ENCODE data around the gene CRTC1.

The CRTC1 gene

DNA sequence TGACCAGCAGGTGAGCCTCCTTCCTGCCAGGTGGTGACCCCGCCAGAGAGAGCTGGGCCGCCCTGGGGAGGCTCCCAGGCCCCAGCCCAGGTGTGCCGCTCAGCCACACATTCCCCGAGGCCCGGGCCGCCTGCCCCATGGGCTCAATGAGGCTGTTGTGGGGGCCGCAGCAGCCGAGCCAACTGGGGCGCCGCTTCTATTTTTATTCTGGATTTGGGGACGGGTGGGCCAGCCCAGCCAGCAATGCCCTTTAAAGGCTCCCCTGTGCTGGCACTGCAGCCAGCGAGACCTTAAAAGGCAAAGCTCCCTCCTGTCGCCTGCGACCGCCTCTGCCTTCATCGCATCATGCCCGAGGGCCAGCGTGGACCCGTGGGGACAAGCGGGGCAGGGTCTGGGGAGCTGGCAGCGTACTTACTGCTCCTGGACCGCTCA, 17.7 kb upstream of the CRTC1 start:
- Histone ChIP-seq H3K4me1 (ENCODE audit: control insufficient read depth in 1 of 2, insufficient read depth in 2 of 2, low read length in 2 of 2) (peaks cover 0 to 23% of the 10 kb centered on the region in 2 donors), H3K36me3 (ENCODE audit: control insufficient read depth in 1 of 2, insufficient read depth in 2 of 2, low read length in 2 of 2) (peaks cover 5 to 42% of the 10 kb centered on the region in 2 donors), H3K4me3 (ENCODE audit: low read depth in 1 of 2, low read length in 2 of 2) (peak overlapping the region in 1 of 2 donors; percentile 1), H3K27me3 (ENCODE audit: low read depth, low read length) (no peaks in the 10 kb centered on the region), H3K9me3 (ENCODE audit: control insufficient read depth in 1 of 2, low read length in 2 of 2) (no peaks in the 10 kb centered on the region), H3K27ac (ENCODE audit: low read length) (no peak overlapping the region)

DNA sequence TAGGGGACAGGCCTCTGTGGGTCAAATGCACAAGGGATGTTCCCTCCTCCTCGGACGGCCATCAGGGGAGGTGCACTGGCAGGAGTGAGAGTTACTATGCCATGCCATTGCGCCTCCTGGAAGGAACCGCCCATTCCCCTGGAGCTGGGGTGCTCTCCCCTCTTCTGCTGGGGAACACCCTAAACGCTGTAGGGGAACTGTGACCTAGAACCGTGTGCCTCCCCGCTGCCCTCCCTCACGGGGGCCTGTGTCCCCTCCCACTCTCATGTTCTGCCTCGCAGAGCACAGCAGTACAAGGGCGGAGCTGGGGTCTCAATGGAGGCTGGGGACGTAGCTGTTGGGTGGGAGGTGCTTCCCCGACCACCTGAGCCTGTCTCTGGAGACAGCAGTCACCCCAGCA, 17.2 kb upstream of the CRTC1 start:
- Histone ChIP-seq H3K9me3 (ENCODE audit: control insufficient read depth in 1 of 2, low read length in 2 of 2) (no peaks in the 10 kb centered on the region), H3K4me1 (ENCODE audit: control insufficient read depth in 1 of 2, insufficient read depth in 2 of 2, low read length in 2 of 2) (peaks cover 0 to 23% of the 10 kb centered on the region in 2 donors), H3K27me3 (ENCODE audit: low read depth, low read length) (no peaks in the 10 kb centered on the region), H3K36me3 (ENCODE audit: control insufficient read depth in 1 of 2, insufficient read depth in 2 of 2, low read length in 2 of 2) (peaks cover 5 to 42% of the 10 kb centered on the region in 2 donors), H3K27ac (ENCODE audit: low read length) (no peak overlapping the region), H3K4me3 (ENCODE audit: low read depth in 1 of 2, low read length in 2 of 2) (no peak overlapping the region)

DNA sequence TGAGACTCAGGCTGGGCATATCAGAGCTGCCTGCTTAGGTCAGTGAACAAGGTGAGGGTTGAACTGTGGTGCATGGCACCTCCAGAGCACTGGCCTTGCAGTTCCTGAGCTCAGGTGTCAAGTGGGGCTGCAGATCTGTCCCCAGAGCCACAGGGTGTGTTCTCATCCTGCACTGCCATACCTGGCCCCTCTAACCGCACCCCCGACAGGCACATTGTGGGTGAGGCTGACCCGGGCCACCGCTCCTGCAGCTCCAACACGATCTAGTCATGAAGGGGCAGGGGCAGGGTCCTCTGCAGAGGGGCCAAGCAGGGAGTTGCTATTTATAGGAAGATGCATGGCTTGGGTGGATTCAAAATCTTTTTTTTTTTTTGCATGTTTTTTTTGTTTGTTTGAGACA, 16.7 kb upstream of the CRTC1 start:
- H3K27ac ChIP-seq (ENCODE audit: low read length) = no peak overlapping the region

DNA sequence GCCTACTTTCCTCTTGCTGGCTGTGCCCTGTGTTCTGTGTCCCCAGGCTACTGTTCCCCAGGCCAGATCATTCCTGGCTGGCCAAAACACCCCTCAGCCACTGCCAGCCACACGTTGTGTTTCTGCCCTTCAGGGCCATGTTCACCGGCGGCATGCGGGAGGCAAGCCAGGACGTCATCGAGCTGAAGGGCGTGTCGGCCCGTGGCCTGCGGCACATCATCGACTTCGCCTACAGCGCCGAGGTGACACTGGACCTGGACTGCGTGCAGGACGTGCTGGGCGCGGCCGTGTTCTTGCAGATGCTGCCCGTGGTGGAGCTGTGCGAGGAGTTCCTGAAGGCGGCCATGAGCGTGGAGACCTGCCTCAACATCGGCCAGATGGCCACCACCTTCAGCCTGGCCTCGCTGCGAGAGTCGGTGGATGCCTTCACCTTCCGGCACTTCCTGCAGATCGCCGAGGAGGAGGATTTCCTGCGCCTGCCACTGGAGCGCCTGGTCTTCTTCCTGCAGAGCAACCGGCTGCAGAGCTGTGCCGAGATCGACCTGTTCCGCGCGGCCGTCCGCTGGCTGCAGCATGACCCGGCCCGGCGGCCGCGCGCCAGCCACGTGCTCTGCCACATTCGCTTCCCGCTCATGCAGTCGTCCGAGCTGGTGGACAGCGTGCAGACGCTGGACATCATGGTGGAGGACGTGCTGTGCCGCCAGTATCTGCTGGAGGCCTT, 15.8 kb upstream of the CRTC1 start:
- Histone ChIP-seq H3K36me3 (ENCODE audit: control insufficient read depth in 1 of 2, insufficient read depth in 2 of 2, low read length in 2 of 2) (peaks cover 5 to 39% of the 10 kb centered on the region in 2 donors), H3K4me1 (ENCODE audit: control insufficient read depth in 1 of 2, insufficient read depth in 2 of 2, low read length in 2 of 2) (peaks cover 0 to 34% of the 10 kb centered on the region in 2 donors)

More for the DNA sequence above, 16.7 kb upstream of the CRTC1 start:
- Histone ChIP-seq H3K27me3 (ENCODE audit: low read depth, low read length) (no peaks in the 10 kb centered on the region), H3K4me3 (ENCODE audit: low read depth in 1 of 2, low read length in 2 of 2) (no peak overlapping the region), H3K9me3 (ENCODE audit: control insufficient read depth in 1 of 2, low read length in 2 of 2) (no peaks in the 10 kb centered on the region), H3K4me1 (ENCODE audit: control insufficient read depth in 1 of 2, insufficient read depth in 2 of 2, low read length in 2 of 2) (peaks cover 0 to 25% of the 10 kb centered on the region in 2 donors), H3K36me3 (ENCODE audit: control insufficient read depth in 1 of 2, insufficient read depth in 2 of 2, low read length in 2 of 2) (peaks cover 5 to 42% of the 10 kb centered on the region in 2 donors)

DNA sequence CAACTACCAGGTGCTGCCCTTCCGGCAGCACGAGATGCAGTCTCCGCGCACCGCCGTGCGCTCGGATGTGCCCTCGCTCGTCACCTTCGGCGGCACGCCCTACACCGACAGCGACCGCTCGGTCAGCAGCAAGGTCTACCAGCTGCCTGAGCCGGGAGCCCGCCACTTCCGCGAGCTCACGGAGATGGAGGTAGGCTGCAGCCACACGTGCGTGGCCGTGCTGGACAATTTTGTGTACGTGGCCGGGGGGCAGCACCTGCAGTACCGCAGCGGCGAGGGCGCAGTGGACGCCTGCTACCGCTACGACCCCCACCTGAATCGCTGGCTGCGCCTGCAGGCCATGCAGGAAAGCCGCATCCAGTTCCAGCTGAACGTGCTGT, 15.2 kb upstream of the CRTC1 start:
- peaks cover 5 to 39% of the 10 kb centered on the region in 2 donors for H3K36me3 ChIP-seq (ENCODE audit: control insufficient read depth in 1 of 2, insufficient read depth in 2 of 2, low read length in 2 of 2)
- H3K27ac ChIP-seq (ENCODE audit: low read length) = no peak overlapping the region
- H3K27me3 ChIP-seq (ENCODE audit: low read depth, low read length) = no peaks in the 10 kb centered on the region
- H3K4me3 ChIP-seq (ENCODE audit: low read depth in 1 of 2, low read length in 2 of 2) = no peak overlapping the region
- no peaks in the 10 kb centered on the region for H3K9me3 ChIP-seq (ENCODE audit: control insufficient read depth in 1 of 2, low read length in 2 of 2)
- H3K4me1 ChIP-seq (ENCODE audit: control insufficient read depth in 1 of 2, insufficient read depth in 2 of 2, low read length in 2 of 2) = peaks cover 0 to 30% of the 10 kb centered on the region in 2 donors

More for the DNA sequence above, 15.8 kb upstream of the CRTC1 start:
- H3K27me3 ChIP-seq (ENCODE audit: low read depth, low read length) = no peaks in the 10 kb centered on the region
- no peak overlapping the region for H3K27ac ChIP-seq (ENCODE audit: low read length)
- no peak overlapping the region for H3K4me3 ChIP-seq (ENCODE audit: low read depth in 1 of 2, low read length in 2 of 2)
- no peaks in the 10 kb centered on the region for H3K9me3 ChIP-seq (ENCODE audit: control insufficient read depth in 1 of 2, low read length in 2 of 2)

DNA sequence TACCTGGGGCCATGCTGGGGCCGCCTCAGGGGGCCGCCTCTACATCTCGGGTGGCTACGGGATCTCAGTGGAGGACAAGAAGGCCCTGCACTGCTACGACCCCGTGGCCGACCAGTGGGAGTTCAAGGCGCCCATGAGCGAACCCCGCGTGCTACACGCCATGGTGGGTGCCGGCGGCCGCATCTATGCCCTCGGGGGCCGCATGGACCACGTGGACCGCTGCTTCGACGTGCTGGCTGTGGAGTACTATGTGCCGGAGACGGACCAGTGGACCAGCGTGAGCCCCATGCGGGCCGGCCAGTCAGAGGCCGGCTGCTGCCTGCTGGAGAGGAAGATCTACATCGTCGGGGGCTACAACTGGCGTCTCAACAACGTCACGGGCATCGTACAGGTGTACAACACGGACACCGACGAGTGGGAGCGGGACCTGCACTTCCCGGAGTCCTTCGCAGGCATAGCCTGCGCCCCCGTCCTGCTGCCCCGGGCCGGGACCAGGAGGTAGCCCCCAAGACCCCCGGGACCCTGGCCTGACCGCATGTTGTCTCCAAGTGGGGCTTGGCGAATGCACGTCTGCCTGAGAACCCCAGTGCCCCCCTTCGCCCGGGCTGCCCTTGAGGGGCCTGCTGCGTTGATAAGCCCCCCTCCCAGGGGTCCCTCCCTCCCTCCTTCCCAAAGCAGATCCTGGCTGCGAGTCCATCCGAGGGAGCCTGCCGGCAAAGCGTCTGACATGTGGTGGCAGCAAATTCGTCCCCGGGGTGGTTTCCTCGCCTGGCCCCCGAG, 14.5 kb upstream of the CRTC1 start:
- Histone ChIP-seq H3K4me3 (ENCODE audit: low read depth in 1 of 2, low read length in 2 of 2) (no peak overlapping the region), H3K9me3 (ENCODE audit: control insufficient read depth in 1 of 2, low read length in 2 of 2) (no peaks in the 10 kb centered on the region), H3K27me3 (ENCODE audit: low read depth, low read length) (no peaks in the 10 kb centered on the region), H3K36me3 (ENCODE audit: control insufficient read depth in 1 of 2, insufficient read depth in 2 of 2, low read length in 2 of 2) (peaks cover 5 to 39% of the 10 kb centered on the region in 2 donors), H3K27ac (ENCODE audit: low read length) (no peak overlapping the region), H3K4me1 (ENCODE audit: control insufficient read depth in 1 of 2, insufficient read depth in 2 of 2, low read length in 2 of 2) (peaks cover 0 to 26% of the 10 kb centered on the region in 2 donors)

DNA sequence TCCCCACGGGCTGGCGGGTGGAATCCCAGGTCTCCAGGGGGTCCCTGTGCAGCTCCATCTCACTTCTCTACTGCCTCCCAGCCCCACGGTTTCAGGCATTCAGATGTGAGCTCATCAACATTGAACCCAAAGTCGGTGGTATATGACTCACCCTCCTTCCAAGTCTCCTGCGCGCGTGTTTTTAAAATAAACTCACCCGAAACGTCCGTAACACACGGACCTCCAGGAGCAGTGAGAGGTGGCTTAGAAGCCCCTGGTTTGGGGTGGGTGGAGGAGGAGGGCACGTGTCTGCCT, 14.0 kb upstream of the CRTC1 start:
- peaks cover 5 to 36% of the 10 kb centered on the region in 2 donors for H3K36me3 ChIP-seq (ENCODE audit: control insufficient read depth in 1 of 2, insufficient read depth in 2 of 2, low read length in 2 of 2)
- H3K4me1 ChIP-seq (ENCODE audit: control insufficient read depth in 1 of 2, insufficient read depth in 2 of 2, low read length in 2 of 2) = peaks cover 0 to 22% of the 10 kb centered on the region in 2 donors
- H3K27ac ChIP-seq (ENCODE audit: low read length) = no peak overlapping the region

DNA sequence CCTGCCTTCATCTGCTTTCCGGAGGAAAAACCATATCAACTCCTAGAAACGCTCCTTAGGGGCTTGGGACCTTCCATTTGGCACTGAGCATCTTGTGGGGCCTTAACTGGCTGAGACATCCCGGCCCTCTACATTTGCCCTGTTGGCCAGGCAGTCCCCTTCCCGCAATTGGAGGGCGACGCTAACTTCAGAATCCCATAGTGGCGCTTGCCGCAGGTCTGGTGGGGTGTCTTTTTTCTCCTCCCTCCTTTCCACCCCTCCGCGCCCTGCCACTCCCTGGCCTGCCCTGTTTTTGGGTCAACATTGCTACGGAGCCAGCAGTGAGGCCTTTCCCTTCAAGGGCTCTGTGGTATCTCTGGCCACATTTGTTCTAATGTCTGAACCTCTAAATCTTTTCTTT, 13.6 kb upstream of the CRTC1 start:
- H3K36me3 ChIP-seq (ENCODE audit: control insufficient read depth in 1 of 2, insufficient read depth in 2 of 2, low read length in 2 of 2) = peaks cover 5 to 36% of the 10 kb centered on the region in 2 donors
- no peak overlapping the region for H3K4me3 ChIP-seq (ENCODE audit: low read depth in 1 of 2, low read length in 2 of 2)
- H3K4me1 ChIP-seq (ENCODE audit: control insufficient read depth in 1 of 2, insufficient read depth in 2 of 2, low read length in 2 of 2) = peaks cover 0 to 22% of the 10 kb centered on the region in 2 donors
- no peaks in the 10 kb centered on the region for H3K9me3 ChIP-seq (ENCODE audit: control insufficient read depth in 1 of 2, low read length in 2 of 2)
- no peak overlapping the region for H3K27ac ChIP-seq (ENCODE audit: low read length)
- no peaks in the 10 kb centered on the region for H3K27me3 ChIP-seq (ENCODE audit: low read depth, low read length)

More for the DNA sequence above, 14.0 kb upstream of the CRTC1 start:
- no peak overlapping the region for H3K4me3 ChIP-seq (ENCODE audit: low read depth in 1 of 2, low read length in 2 of 2)
- H3K27me3 ChIP-seq (ENCODE audit: low read depth, low read length) = no peaks in the 10 kb centered on the region
- no peaks in the 10 kb centered on the region for H3K9me3 ChIP-seq (ENCODE audit: control insufficient read depth in 1 of 2, low read length in 2 of 2)

DNA sequence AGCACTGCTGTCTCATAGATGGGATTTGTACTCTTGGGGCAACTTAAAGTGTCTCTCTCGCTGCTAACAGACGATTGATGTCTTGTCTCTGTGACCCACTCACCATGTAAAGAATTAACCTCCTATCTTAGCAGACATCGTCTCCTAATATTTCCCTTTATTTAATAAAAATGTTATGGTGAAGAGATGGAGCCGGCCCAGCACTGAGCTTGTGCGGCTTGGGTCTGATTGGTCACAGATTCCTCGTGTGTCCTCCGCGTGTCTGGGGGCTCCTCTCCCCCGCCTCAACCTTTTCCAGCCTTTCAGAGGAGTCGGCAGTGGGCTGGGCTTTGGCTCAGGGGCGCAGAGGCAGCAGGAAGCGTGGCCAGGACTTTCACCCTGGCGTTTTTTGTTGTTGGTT, 13.2 kb upstream of the CRTC1 start:
- H3K27ac ChIP-seq (ENCODE audit: low read length) = no peak overlapping the region
- H3K27me3 ChIP-seq (ENCODE audit: low read depth, low read length) = no peaks in the 10 kb centered on the region
- H3K36me3 ChIP-seq (ENCODE audit: control insufficient read depth in 1 of 2, insufficient read depth in 2 of 2, low read length in 2 of 2) = peaks cover 5 to 36% of the 10 kb centered on the region in 2 donors
- H3K9me3 ChIP-seq (ENCODE audit: control insufficient read depth in 1 of 2, low read length in 2 of 2) = no peaks in the 10 kb centered on the region
- H3K4me1 ChIP-seq (ENCODE audit: control insufficient read depth in 1 of 2, insufficient read depth in 2 of 2, low read length in 2 of 2) = peaks cover 0 to 22% of the 10 kb centered on the region in 2 donors
- H3K4me3 ChIP-seq (ENCODE audit: low read depth in 1 of 2, low read length in 2 of 2) = no peak overlapping the region

DNA sequence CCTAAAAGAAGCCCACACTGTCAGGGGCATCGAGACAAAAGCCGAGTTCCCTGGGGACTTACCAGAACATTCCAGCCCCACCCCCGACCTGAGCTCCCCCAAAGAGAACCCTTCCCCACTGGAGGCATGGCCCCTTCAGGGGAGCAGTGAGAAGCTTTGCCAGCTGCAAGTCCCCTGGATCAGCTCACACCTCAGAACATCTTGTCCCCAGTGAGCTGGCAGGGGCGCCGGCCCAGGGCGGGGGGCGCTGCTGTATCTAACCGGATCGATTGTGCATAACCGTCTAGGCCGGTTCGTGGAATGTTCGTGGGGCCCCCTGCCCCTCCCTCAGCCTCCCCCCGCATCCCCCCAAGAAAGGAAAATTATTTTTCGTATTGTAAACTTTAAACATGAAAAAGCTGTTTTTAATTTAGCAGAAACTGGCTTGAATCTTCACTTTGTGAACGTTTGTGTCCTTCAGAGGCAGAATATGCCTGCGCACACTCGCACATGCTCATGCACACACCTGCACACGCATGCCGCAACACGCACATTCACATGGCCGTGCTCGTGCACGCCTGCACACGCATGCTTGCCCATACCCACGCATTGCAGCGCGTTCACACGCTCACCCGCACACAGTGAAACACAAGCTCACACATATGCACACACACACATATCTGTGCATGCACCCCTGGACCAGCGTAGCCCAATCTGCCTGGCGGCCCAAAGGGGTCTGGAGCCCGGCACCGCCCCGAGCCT, 12.0 kb upstream of the CRTC1 start:
- Histone ChIP-seq H3K36me3 (ENCODE audit: control insufficient read depth in 1 of 2, insufficient read depth in 2 of 2, low read length in 2 of 2) (peaks cover 5 to 28% of the 10 kb centered on the region in 2 donors), H3K27me3 (ENCODE audit: low read depth, low read length) (no peaks in the 10 kb centered on the region), H3K4me1 (ENCODE audit: control insufficient read depth in 1 of 2, insufficient read depth in 2 of 2, low read length in 2 of 2) (peaks cover 0 to 12% of the 10 kb centered on the region in 2 donors), H3K9me3 (ENCODE audit: control insufficient read depth in 1 of 2, low read length in 2 of 2) (no peaks in the 10 kb centered on the region), H3K4me3 (ENCODE audit: low read depth in 1 of 2, low read length in 2 of 2) (no peak overlapping the region), H3K27ac (ENCODE audit: low read length) (no peak overlapping the region)

DNA sequence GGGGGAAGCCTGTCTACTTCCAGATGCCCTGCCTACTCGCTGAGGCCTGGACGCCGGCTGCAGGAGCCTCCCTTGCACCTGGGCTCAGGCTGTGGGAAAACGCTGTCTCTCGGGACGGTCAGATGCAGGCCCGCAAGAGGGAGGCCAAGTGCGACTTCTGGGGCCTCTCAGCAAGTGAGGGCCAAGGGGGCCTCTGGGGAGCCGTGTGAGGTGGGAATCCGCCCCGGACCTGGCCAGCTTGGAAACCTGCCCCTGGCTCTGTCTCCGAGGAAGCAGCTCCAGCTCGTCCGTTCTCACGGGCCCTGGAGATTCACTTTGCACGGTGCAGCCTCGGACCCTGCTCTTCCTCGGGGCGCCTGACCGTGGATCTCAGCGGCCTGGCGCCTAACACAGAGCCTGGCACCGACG, 11.4 kb upstream of the CRTC1 start:
- H3K27me3 ChIP-seq (ENCODE audit: low read depth, low read length) = no peaks in the 10 kb centered on the region
- no peak overlapping the region for H3K27ac ChIP-seq (ENCODE audit: low read length)
- H3K9me3 ChIP-seq (ENCODE audit: control insufficient read depth in 1 of 2, low read length in 2 of 2) = no peaks in the 10 kb centered on the region
- H3K4me1 ChIP-seq (ENCODE audit: control insufficient read depth in 1 of 2, insufficient read depth in 2 of 2, low read length in 2 of 2) = peaks cover 0 to 11% of the 10 kb centered on the region in 2 donors
- H3K36me3 ChIP-seq (ENCODE audit: control insufficient read depth in 1 of 2, insufficient read depth in 2 of 2, low read length in 2 of 2) = peaks cover 5 to 28% of the 10 kb centered on the region in 2 donors
- H3K4me3 ChIP-seq (ENCODE audit: low read depth in 1 of 2, low read length in 2 of 2) = no peak overlapping the region
